Endometrial microvascular endothelial cells (primary cell): ENCODE results near the gene SRI. TPM values are rescaled to one million over a fixed set of nuclear protein-coding genes. Genes with fewer than 3 reads are reported as not detected.

Experiments used
- in situ Hi-C: cut with HindIII; loops from 2 replicates; pipeline ENCODE4 v1.10.0; 2017; ENCODE audit warnings: low sequenced_read_pairs, low pct_unique_long_range_greater_than_20kb; ENCODE audit errors: inconsistent ontology term
- total RNA-seq: library from RNA; depleted of rRNA; stranded (reverse); fragments of >200 nt; gene quantifications from one replicate; pipeline ENCODE4 v1.2.3, GENCODE V29; 2015; ENCODE audit errors: inconsistent ontology term

Gene SRI
- total RNA-seq, 1 donor from 2014 or later = 157 TPM

- in situ Hi-C loops = no loop called here
Measured at GRCh38 chr7:88229302-88229995, 9.6 kb upstream of the SRI start.

GRCh38 chr7:88226886-88227516 is 7.2 kb upstream of the SRI start:
- in situ Hi-C loops = no loop called here

- in situ Hi-C loops = no loop called here
Measured at GRCh38 chr7:88226201-88226600, 6.4 kb upstream of the SRI start.

GRCh38 chr7:88224601-88225275 is 4.9 kb upstream of the SRI start:
- in situ Hi-C loops = no loop called here

- in situ Hi-C loops = no loop called here
Measured at GRCh38 chr7:88223265-88223664, 3.4 kb upstream of the SRI start.

GRCh38 chr7:88218836-88219605 is 817 bp downstream of the SRI start:
- in situ Hi-C loops = no loop called here

GRCh38 chr7:88218429-88218745 is 1.5 kb downstream of the SRI start:
- in situ Hi-C loops = no loop called here

GRCh38 chr7:88217675-88218428 is 2.0 kb downstream of the SRI start:
- in situ Hi-C loops = no loop called here

- in situ Hi-C loops = no loop called here
Measured at GRCh38 chr7:88216276-88216675, 3.6 kb downstream of the SRI start.

GRCh38 chr7:88215295-88215694 is 4.5 kb downstream of the SRI start:
- in situ Hi-C loops = no loop called here

GRCh38 chr7:88214456-88214855 is 5.4 kb downstream of the SRI start:
- in situ Hi-C loops = no loop called here

GRCh38 chr7:88212918-88213317 is 6.9 kb downstream of the SRI start:
- in situ Hi-C loops = no loop called here

- in situ Hi-C loops = no loop called here
Measured at GRCh38 chr7:88208521-88208920, 11.3 kb downstream of the SRI start.

GRCh38 chr7:88206254-88206653 is 13.6 kb downstream of the SRI start:
- in situ Hi-C loops = no loop called here

GRCh38 chr7:88205179-88205578 is 14.7 kb downstream of the SRI start:
- in situ Hi-C loops = no loop called here

- in situ Hi-C loops = no loop called here
Measured at GRCh38 chr7:88204525-88205110, 15.2 kb downstream of the SRI start.

GRCh38 chr7:88203401-88203800 is 16.4 kb downstream of the SRI start:
- in situ Hi-C loops = no loop called here

- in situ Hi-C loops = no loop called here
Measured at GRCh38 chr7:88202799-88203198, 17.0 kb downstream of the SRI start.

- in situ Hi-C loops = no loop called here
Measured at GRCh38 chr7:88202278-88202677, 17.6 kb downstream of the SRI start.
